Lung microvascular endothelial cell (primary cell): ENCODE data around the gene TAS2R7. TPM values are rescaled to one million over a fixed set of nuclear protein-coding genes. Genes with fewer than 3 reads are reported as not detected.

Source experiments
- total RNA-seq: library from RNA; depleted of rRNA; stranded (reverse); fragments of >200 nt; gene quantifications from 2 replicates; pipeline ENCODE4 v1.2.1, GENCODE V29; 2014

The TAS2R7 gene
- total RNA-seq, 1 donor from 2014 or later, result not detected

Other genes with a start within 250 kb of the TAS2R7 start
- 6.1 and 13.5 TPM in 2 replicates for gene MAGOHB, start 189.0 kb downstream of the TAS2R7 start, total RNA-seq
- 4.2 and 8.1 TPM in 2 replicates for gene STYK1, start 128.6 kb downstream of the TAS2R7 start, total RNA-seq
- gene YBX3, start 79.3 kb downstream of the TAS2R7 start, total RNA-seq, result 127 and 170 TPM in 2 replicates
- not detected in 2 replicates for gene TAS2R8, start 4.7 kb upstream of the TAS2R7 start, total RNA-seq
- gene TAS2R9, start 7.5 kb upstream of the TAS2R7 start, total RNA-seq, result under 0.01 TPM in 1 of 2 replicates, not detected in the other
- under 0.01 and 0.22 TPM in 2 replicates for gene TAS2R10, start 23.7 kb upstream of the TAS2R7 start, total RNA-seq
- gene PRR4, start 46.8 kb upstream of the TAS2R7 start, total RNA-seq, result 0.22 and 0.40 TPM in 2 replicates
- gene PRH1, start 81.6 kb upstream of the TAS2R7 start, total RNA-seq, result 5.2 and 8.3 TPM in 2 replicates
- 0.20 and 0.44 TPM in 2 replicates for gene TAS2R13, start 106.9 kb upstream of the TAS2R7 start, total RNA-seq
- gene PRH2, start 126.6 kb upstream of the TAS2R7 start, total RNA-seq, result not detected in 2 replicates
- gene TAS2R14, start 136.6 kb upstream of the TAS2R7 start, total RNA-seq, result 0.87 and 1.4 TPM in 2 replicates
- gene TAS2R50, start 184.3 kb upstream of the TAS2R7 start, total RNA-seq, result 1.1 and 1.2 TPM in 2 replicates
- 1.1 and 1.8 TPM in 2 replicates for gene TAS2R20, start 195.7 kb upstream of the TAS2R7 start, total RNA-seq
- gene TAS2R19, start 220.0 kb upstream of the TAS2R7 start, total RNA-seq, result 1.3 and 2.6 TPM in 2 replicates
- gene TAS2R31, start 228.8 kb upstream of the TAS2R7 start, total RNA-seq, result 1.1 and 1.8 TPM in 2 replicates